Body of pancreas (tissue), 4 donors: Measurements from ENCODE around the gene ENPP3.

Experiments
- CTCF ChIP-seq, 7 experiments: fragments of 450-650 bp in 4 of 7; fragments of 200-600 bp in 3 of 7; sonication (generic) in 3 of 7; IDR thresholded peaks; one replicate each; pipeline ENCODE4 v1.5.1; 2016 to 2019; ENCODE audit warnings: antibody characterized with exemption in 7 of 7
- POLR2A ChIP-seq, 3 donors: fragments of 450-650 bp; IDR thresholded peaks; one replicate each; pipeline ENCODE4 v1.6.1; 2016; ENCODE audit warnings: antibody characterized with exemption in 3 of 3, mild to moderate bottlenecking in 2 of 3

- TF ChIP-seq CTCF (IDR thresholded peaks at IDR 0.05): no peak
- TF ChIP-seq POLR2A (IDR thresholded peaks at IDR 0.05): no peak
Measured at GRCh38 chr6:131763749-131764148, 126.6 kb downstream of the ENPP3 start.
